ENCODE data around the gene HAAO.

HAAO gene

GRCh38 chr2:42830922-42831574, 38.7 kb upstream of the HAAO start:
- H3K27me3 ChIP-seq = no peaks in the 10 kb centered on the region
- H3K4me1 ChIP-seq = peaks cover 18% of the 10 kb centered on the region
- H3K36me3 ChIP-seq = no peaks in the 10 kb centered on the region
- no peak for TF ChIP-seq Cebpa-rat (IDR thresholded peaks at IDR 0.05)
- no peak overlapping the region for H3K9ac ChIP-seq
- H3K4me3 ChIP-seq = no peak overlapping the region
- H3K4me2 ChIP-seq = no peak overlapping the region
- no peaks in the 10 kb centered on the region for H4K20me1 ChIP-seq
- no peaks in the 10 kb centered on the region for H3K9me3 ChIP-seq
- no peak overlapping the region for H3K27ac ChIP-seq

DNA sequence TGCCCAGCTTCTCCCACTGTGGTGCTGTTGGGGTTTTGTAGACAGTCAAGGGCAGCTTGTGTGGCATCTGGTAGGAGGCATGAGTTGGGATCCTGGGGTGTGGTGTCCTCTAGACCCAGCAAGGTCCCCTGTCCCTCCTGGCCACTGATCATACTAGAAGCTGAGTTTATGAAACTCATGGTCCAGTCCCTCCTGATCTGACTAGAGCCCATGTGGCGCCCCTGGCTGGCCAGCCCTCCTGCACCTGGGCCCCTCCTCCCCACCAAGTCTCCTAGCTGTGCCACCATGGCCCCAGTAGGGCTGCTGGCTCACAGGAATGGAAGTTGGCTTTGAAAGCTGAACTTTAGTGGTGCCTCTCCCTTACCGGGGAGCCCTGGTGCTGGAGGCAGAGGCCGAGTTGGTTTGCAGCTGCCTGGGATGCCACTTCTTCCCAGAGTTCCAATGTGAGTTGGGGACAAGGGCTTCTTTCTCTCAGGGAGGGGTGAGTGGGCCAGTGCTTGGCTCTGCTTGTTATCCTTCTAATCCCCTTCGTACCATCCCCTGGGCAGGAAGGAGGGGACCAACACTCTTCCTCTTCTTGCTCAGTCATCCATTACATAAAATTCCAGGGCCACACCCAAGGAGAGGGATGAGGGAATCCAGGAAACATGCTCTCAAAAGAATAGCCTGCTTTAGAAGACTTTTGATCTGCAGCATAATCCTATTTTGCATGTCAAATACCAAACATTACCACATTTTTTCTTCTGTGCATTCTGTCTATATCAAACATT, 37.5 kb upstream of the HAAO start:
- Histone ChIP-seq H3K27ac (0 out of 2 replicates have a peak overlapping the region, but pooled peaks have one; percentile 1), H3K4me2 (no peak overlapping the region; the same call in 1 of the 2 replicates), H4K20me1 (no peaks in the 10 kb centered on the region), H3K4me1 (peaks cover 18% of the 10 kb centered on the region), H3K4me3 (no peak overlapping the region), H3K9ac (peak overlapping the region; percentile 23; the same call in 1 of the 2 replicates), H3K36me3 (no peaks in the 10 kb centered on the region), H3K9me3 (no peaks in the 10 kb centered on the region), H3K27me3 (no peaks in the 10 kb centered on the region)
- no peak for TF ChIP-seq Cebpa-rat (IDR thresholded peaks at IDR 0.05)

DNA sequence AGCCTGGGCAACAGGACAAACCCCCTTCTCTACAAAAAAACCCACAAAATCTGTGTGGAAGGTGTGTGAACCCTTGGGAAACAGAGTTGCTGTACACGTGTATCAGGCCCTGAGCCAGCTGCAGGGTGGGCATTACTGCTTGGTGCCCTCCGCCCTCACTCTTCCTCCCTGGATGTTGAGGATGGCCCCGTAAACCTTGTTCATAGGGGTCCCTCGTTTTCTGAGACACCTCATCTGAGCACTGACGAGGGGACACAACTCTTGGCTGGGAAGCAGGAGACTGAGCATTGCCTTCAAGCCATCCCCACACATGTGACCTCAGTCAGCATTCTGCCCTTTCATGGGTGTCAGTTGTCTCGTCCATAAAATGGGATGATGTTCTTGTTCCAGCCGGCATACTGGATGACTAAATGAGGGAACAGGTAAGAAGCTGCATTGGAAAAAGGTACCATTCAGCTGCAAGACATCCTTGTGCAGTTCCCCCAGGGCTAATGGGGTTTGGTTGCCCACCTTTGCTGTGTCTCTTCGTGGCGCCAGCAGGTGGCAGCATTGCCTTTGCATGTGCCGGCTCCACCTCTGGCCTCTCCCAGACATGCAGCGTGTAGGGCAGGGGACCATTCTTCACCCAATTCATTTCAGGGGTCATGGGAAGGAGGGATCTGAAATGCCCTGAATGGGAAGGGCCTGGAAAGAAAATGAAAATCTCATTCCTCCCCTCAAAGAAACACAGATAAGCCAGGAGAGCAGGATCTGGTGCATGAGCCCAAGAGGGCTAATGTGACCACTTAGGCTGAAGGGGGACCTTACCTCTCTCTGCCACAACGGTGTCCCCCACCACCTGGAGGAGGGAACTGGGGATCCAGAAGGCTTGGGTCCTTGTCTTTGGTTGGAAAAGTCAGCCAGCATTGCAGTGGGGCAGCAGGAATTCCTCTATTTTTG, 36.4 kb upstream of the HAAO start:
- Histone ChIP-seq H3K4me1 (peaks cover 26% of the 10 kb centered on the region), H3K4me3 (no peak overlapping the region), H3K9me3 (no peaks in the 10 kb centered on the region), H3K27me3 (no peaks in the 10 kb centered on the region), H3K36me3 (no peaks in the 10 kb centered on the region), H3K4me2 (no peak overlapping the region), H4K20me1 (no peaks in the 10 kb centered on the region), H3K9ac (peak overlapping the region; percentile 23; the same call in 1 of the 2 replicates), H3K27ac (no peak overlapping the region)
- TF ChIP-seq Cebpa-rat (IDR thresholded peaks at IDR 0.05) = no peak

GRCh38 chr2:42827647-42828486, 35.5 kb upstream of the HAAO start:
- Histone ChIP-seq H3K4me3 (no peak overlapping the region), H3K27me3 (no peaks in the 10 kb centered on the region)

GRCh38 chr2:42826231-42826630, 33.8 kb upstream of the HAAO start:
- Histone ChIP-seq H3K9ac (no peak overlapping the region), H3K27ac (no peak overlapping the region), H3K36me3 (no peaks in the 10 kb centered on the region), H3K4me1 (peaks cover 26% of the 10 kb centered on the region), H3K4me2 (no peak overlapping the region), H3K27me3 (no peaks in the 10 kb centered on the region), H3K9me3 (peaks cover 4% of the 10 kb centered on the region; the same call in 1 of the 2 replicates), H3K4me3 (no peak overlapping the region), H4K20me1 (no peaks in the 10 kb centered on the region)
- no peak for TF ChIP-seq Cebpa-rat (IDR thresholded peaks at IDR 0.05)

More at GRCh38 chr2:42827647-42828486, 35.5 kb upstream of the HAAO start:
- H3K9ac ChIP-seq = no peak overlapping the region
- no peaks in the 10 kb centered on the region for H3K36me3 ChIP-seq
- TF ChIP-seq Cebpa-rat (IDR thresholded peaks at IDR 0.05) = no peak
- no peaks in the 10 kb centered on the region for H3K9me3 ChIP-seq
- no peak overlapping the region for H3K27ac ChIP-seq
- H3K4me1 ChIP-seq = peaks cover 26% of the 10 kb centered on the region
- no peaks in the 10 kb centered on the region for H4K20me1 ChIP-seq
- H3K4me2 ChIP-seq = peak overlapping the region; percentile 73

DNA sequence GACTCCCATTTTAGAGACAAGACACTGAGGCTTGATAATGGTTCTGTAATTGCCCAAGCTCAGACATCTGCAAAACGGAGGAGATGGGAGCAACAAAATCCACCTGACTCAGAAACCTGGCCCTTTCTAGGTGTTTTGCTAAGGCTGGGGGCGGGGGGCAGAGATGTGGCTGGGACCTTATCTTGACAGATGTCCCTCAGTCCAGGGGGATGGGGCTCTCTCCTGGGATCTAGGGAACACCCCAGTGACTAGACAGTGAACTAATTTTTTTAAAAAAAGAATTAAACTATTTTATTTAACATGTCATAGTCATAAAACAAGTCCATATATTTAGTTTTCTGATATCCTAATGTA, 32.0 kb upstream of the HAAO start:
- H3K27ac ChIP-seq = no peak overlapping the region
- no peaks in the 10 kb centered on the region for H3K36me3 ChIP-seq
- TF ChIP-seq Cebpa-rat (IDR thresholded peaks at IDR 0.05) = no peak
- peak overlapping the region; percentile 24; the same call in 1 of the 2 replicates for H3K4me2 ChIP-seq
- H4K20me1 ChIP-seq = no peaks in the 10 kb centered on the region
- peaks cover 20% of the 10 kb centered on the region for H3K4me1 ChIP-seq
- H3K9me3 ChIP-seq = peaks cover 8% of the 10 kb centered on the region
- no peak overlapping the region for H3K9ac ChIP-seq
- no peak overlapping the region for H3K4me3 ChIP-seq
- H3K27me3 ChIP-seq = no peaks in the 10 kb centered on the region

DNA sequence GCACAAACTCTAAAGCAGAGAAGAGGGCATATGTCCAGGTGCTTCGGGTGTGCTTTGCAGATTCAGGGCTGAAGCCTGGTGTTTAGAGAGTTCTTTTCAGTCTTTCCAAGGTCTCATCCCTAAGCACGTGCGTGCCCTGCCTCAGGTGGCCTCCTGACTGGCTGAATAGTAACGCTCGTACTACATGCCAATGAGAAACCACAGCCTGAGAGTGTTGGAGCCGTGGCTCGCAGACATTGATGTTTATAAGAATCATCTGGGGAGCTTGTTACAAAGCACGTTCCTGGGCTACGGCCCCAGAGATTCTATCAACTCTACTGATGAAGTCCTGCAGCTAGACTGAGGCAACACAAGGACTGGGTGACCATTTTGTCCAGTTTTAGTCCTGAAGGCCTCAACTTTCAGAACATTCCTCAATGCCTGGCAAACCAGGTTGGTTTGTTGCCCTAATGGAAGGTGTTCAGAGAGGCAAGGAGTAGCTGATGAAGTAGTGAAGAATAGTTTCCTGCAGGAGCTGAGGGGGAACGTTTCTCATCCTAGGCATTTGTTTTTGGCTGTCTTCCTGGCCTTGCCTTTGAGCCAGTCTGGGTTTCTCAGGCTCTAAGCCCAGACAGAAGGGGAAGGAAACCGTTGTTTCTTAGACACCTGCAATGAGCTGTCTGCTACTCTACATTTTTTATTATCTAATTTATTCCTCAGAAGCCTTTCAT, 31.5 kb upstream of the HAAO start:
- H4K20me1 ChIP-seq = no peaks in the 10 kb centered on the region
- no peak overlapping the region for H3K4me3 ChIP-seq
- H3K36me3 ChIP-seq = no peaks in the 10 kb centered on the region
- H3K27me3 ChIP-seq = no peaks in the 10 kb centered on the region
- H3K9ac ChIP-seq = no peak overlapping the region
- peaks cover 11% of the 10 kb centered on the region for H3K9me3 ChIP-seq
- peaks cover 20% of the 10 kb centered on the region for H3K4me1 ChIP-seq
- no peak for TF ChIP-seq Cebpa-rat (IDR thresholded peaks at IDR 0.05)
- H3K4me2 ChIP-seq = peak overlapping the region; percentile 24; the same call in 1 of the 2 replicates
- H3K27ac ChIP-seq = no peak overlapping the region

- Histone ChIP-seq H3K36me3 (no peaks in the 10 kb centered on the region), H3K9me3 (peaks cover 30% of the 10 kb centered on the region)
Observed at GRCh38 chr2:42819160-42819559, 26.8 kb upstream of the HAAO start.

More at GRCh38 chr2:42819160-42819559, 26.8 kb upstream of the HAAO start:
- no peaks in the 10 kb centered on the region for H4K20me1 ChIP-seq
- peaks cover 4% of the 10 kb centered on the region for H3K4me1 ChIP-seq
- no peak overlapping the region for H3K9ac ChIP-seq
- no peak overlapping the region for H3K4me3 ChIP-seq
- H3K27ac ChIP-seq = no peak overlapping the region
- H3K27me3 ChIP-seq = no peaks in the 10 kb centered on the region
- TF ChIP-seq Cebpa-rat (IDR thresholded peaks at IDR 0.05) = no peak
- H3K4me2 ChIP-seq = no peak overlapping the region

All from BLaER1 (cell line).